Endothelial cell of umbilical vein (primary cell): ENCODE data around the gene TRIML2.

Experiments used
- EZH2 ChIP-seq: IDR thresholded peaks from 2 replicates; pipeline ENCODE4 v1.6.1; 2012; ENCODE audit warnings: borderline replicate concordance, low read depth, mild to moderate bottlenecking, moderate library complexity, low read length, inconsistent platforms; ENCODE audit not compliant: severe bottlenecking
- JUN ChIP-seq: IDR thresholded peaks from 2 replicates; pipeline ENCODE4 v1.6.1; 2011; ENCODE audit warnings: borderline replicate concordance, low read depth; ENCODE audit not compliant: insufficient read length, insufficient read depth
- MYC ChIP-seq: IDR thresholded peaks from one replicate; pipeline ENCODE4 v1.6.1; 2011; ENCODE audit warnings: mild to moderate bottlenecking, low read depth, low read length
- POLR2A ChIP-seq: IDR thresholded peaks from 2 replicates; pipeline ENCODE4 v1.6.1; 2012; ENCODE audit warnings: low read depth, mild to moderate bottlenecking, control low read depth, low read length
- POLR2AphosphoS5 ChIP-seq: IDR thresholded peaks from 2 replicates; pipeline ENCODE4 v1.6.1; 2012; ENCODE audit warnings: low read depth, mild to moderate bottlenecking, control low read depth, low read length, moderate library complexity; ENCODE audit not compliant: insufficient read depth
- TF ChIP-seq, protein P1 (sequence below), 2 donors: IDR thresholded peaks; 1 replicate in 1 of 2; 2 replicates in 1 of 2; pipeline ENCODE4 v1.5.1; 2011; ENCODE audit warnings: low read length in 2 of 2, mild to moderate bottlenecking in 2 of 2, moderate library complexity in 2 of 2, control low read depth in 1 of 2, inconsistent platforms in 1 of 2, low read depth in 1 of 2; ENCODE audit not compliant: insufficient read depth in 1 of 2; ENCODE audit errors: extremely low read depth in 1 of 2

DNA sequence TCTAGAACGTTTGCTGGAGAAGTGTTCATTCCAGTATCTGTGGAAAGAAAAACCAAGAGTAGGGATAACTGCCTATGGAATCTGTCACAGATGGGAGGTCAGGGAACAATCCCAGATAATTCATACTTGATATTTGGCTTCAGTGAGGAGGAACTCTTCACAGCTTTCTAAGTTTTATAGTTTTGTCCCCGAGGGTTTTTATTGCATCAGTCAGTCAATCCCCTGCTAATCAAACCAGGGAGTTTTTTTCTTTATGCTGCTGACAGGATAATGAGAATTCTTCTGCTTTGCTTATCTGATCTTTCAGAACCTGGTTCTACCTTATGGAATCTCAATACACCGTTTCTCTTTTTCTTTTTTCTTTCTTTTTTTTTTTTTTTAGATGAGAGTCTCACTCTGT is 633 bp upstream of the TRIML2 start:
- TF ChIP-seq, protein P1, sequence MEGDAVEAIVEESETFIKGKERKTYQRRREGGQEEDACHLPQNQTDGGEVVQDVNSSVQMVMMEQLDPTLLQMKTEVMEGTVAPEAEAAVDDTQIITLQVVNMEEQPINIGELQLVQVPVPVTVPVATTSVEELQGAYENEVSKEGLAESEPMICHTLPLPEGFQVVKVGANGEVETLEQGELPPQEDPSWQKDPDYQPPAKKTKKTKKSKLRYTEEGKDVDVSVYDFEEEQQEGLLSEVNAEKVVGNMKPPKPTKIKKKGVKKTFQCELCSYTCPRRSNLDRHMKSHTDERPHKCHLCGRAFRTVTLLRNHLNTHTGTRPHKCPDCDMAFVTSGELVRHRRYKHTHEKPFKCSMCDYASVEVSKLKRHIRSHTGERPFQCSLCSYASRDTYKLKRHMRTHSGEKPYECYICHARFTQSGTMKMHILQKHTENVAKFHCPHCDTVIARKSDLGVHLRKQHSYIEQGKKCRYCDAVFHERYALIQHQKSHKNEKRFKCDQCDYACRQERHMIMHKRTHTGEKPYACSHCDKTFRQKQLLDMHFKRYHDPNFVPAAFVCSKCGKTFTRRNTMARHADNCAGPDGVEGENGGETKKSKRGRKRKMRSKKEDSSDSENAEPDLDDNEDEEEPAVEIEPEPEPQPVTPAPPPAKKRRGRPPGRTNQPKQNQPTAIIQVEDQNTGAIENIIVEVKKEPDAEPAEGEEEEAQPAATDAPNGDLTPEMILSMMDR (IDR thresholded peaks at IDR 0.05; ENCODE audit: extremely low read depth in 1 of 2, insufficient read depth in 1 of 2, low read depth in 1 of 2, low read length in 2 of 2): no peak
- TF ChIP-seq POLR2AphosphoS5 (no peak), POLR2A (no peak), EZH2 (no peak), MYC (no peak), JUN (no peak)
